NB4 (cell line): ENCODE data around the gene FRMPD3.

Source experiments
- TF ChIP-seq, protein P1 (sequence below): IDR thresholded peaks from one replicate; pipeline ENCODE4 v1.5.1; 2012; ENCODE audit warnings: low read depth, low read length
- TF ChIP-seq, protein P2 (sequence below): IDR thresholded peaks from 2 replicates; pipeline ENCODE4 v1.6.1; 2011; ENCODE audit warnings: low read depth, low read length

DNA sequence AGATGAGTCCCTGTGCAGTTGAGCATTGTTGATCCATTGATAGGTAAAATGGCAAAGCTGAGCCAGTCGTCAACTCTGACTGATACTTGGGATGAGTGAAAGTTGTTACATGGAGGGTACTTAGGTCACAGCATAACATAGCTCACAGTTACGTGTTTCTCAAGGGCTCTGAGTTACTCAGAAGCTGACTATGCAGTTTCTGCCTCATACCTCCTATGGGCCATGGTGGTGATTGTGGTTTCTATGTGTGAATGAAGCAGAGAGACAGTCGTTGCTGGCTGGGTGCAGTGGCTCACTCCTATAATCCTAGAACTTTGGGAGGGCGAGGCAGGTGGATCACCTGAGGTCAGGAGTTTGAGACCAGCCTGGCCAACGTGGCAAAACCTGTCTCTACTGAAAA, 30.8 kb downstream of the FRMPD3 start:
- TF ChIP-seq, protein P1, sequence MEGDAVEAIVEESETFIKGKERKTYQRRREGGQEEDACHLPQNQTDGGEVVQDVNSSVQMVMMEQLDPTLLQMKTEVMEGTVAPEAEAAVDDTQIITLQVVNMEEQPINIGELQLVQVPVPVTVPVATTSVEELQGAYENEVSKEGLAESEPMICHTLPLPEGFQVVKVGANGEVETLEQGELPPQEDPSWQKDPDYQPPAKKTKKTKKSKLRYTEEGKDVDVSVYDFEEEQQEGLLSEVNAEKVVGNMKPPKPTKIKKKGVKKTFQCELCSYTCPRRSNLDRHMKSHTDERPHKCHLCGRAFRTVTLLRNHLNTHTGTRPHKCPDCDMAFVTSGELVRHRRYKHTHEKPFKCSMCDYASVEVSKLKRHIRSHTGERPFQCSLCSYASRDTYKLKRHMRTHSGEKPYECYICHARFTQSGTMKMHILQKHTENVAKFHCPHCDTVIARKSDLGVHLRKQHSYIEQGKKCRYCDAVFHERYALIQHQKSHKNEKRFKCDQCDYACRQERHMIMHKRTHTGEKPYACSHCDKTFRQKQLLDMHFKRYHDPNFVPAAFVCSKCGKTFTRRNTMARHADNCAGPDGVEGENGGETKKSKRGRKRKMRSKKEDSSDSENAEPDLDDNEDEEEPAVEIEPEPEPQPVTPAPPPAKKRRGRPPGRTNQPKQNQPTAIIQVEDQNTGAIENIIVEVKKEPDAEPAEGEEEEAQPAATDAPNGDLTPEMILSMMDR = no peak
- TF ChIP-seq, protein P2, sequence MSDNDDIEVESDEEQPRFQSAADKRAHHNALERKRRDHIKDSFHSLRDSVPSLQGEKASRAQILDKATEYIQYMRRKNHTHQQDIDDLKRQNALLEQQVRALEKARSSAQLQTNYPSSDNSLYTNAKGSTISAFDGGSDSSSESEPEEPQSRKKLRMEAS = no peak
